HCT116 (cell line): ENCODE data around the gene PIK3C3. TPM values are rescaled to one million over a fixed set of nuclear protein-coding genes. Genes with fewer than 3 reads are reported as not detected.

Source experiments
- ATAC-seq: fragments of 200-7000 bp; cut with Tn5 transposase; 2 replicates; pipeline ENCODE4 v1.9.1; 2020; ENCODE audit warnings: mild to moderate bottlenecking, moderate library complexity
- BruUV-seq: library from RNA; stranded (reverse); fragments of 400-500 nt; replicated peaks from 2 replicates; lab custom pipeline; 2021; lab: Mats Ljungman, UMichigan
- CTCF ChIA-PET: fragments of 300-600 bp; sonication (Branson Sonifier 250); formaldehyde crosslinking; loops from one replicate; lab custom pipeline; 2021; ENCODE audit warnings: antibody characterized with exemption; lab: Charles Lee
- POLR2A ChIA-PET: fragments of 300-600, 350-600 bp; sonication (Branson Sonifier 250); formaldehyde crosslinking; loops from one replicate; lab custom pipeline; 2021; ENCODE audit warnings: antibody characterized with exemption; lab: Charles Lee
- RAD21 ChIA-PET, 2 experiments: fragments of 300-600 bp; sonication (Branson Sonifier 250); formaldehyde crosslinking; loops; one replicate each; lab custom pipeline; 2023; ENCODE audit warnings: low total read pairs in 2 of 2; ENCODE audit not compliant: uncharacterized antibody in 2 of 2, unreplicated experiment in 2 of 2, low non-redundant PET in 1 of 2; lab: Charles Lee
- DNase-seq: peaks from one replicate; pipeline ENCODE4 v3.0.0-alpha.2; 2010; ENCODE audit warnings: low read depth, low spot score
- H2AFZ ChIP-seq: fragments of 200-600 bp; shearing (Covaris generic), sonication (generic); 2 replicates; pipeline ENCODE4 v1.6.1; 2017; ENCODE audit warnings: low read depth, mixed run types, mixed read lengths, antibody characterized with exemption, low read length; ENCODE audit not compliant: poor library complexity, severe bottlenecking
- H3K27ac ChIP-seq: 2 replicates; pipeline ENCODE4 v1.5.1; 2012; ENCODE audit warnings: low read depth, low read length
- H3K27me3 ChIP-seq: fragments of 200-600 bp; sonication (generic); 2 replicates; pipeline ENCODE4 v1.6.1; 2016; ENCODE audit warnings: mixed run types, low read length, mixed read lengths; ENCODE audit not compliant: insufficient read depth
- H3K36me3 ChIP-seq, 2 experiments: fragments of 200-500 bp in 1 of 2; fragments of 200-600 bp in 1 of 2; sonication (Bioruptor generic) in 1 of 2; sonication (generic) in 1 of 2; 2 replicates each; pipeline versions ENCODE4 v1.5.1 to v1.6.1; 2014 to 2016; ENCODE audit warnings: low read length in 2 of 2, inconsistent platforms in 1 of 2, mixed read lengths in 1 of 2, mixed run types in 1 of 2; ENCODE audit not compliant: insufficient read depth in 2 of 2, control insufficient read depth in 1 of 2
- H3K4me1 ChIP-seq, 2 experiments: fragments of 200-600 bp in 1 of 2; sonication (generic) in 1 of 2; 2 replicates each; pipeline versions ENCODE4 v1.5.1 to v1.6.1; 2012 to 2017; ENCODE audit warnings: low read length in 2 of 2, inconsistent platforms in 1 of 2, mild to moderate bottlenecking in 1 of 2, mixed read lengths in 1 of 2, mixed run types in 1 of 2, moderate library complexity in 1 of 2; ENCODE audit not compliant: insufficient read depth in 2 of 2, control insufficient read depth in 1 of 2
- H3K4me2 ChIP-seq: fragments of 200-600 bp; sonication (generic); 2 replicates; pipeline ENCODE4 v1.6.1; 2017; ENCODE audit warnings: mixed run types, low read length, mixed read lengths
- H3K4me3 ChIP-seq, 2 experiments: fragments of 200-600 bp in 1 of 2; sonication (generic) in 1 of 2; replicated peaks in 1 of 2; 2 replicates each; pipeline ENCODE4 v1.5.1; 2011 to 2016; ENCODE audit warnings: low read length in 2 of 2, control low read depth in 1 of 2, low read depth in 1 of 2, mild to moderate bottlenecking in 1 of 2, mixed read lengths in 1 of 2, mixed run types in 1 of 2
- H3K79me2 ChIP-seq: fragments of 200-600 bp; sonication (generic); 2 replicates; pipeline ENCODE4 v1.6.1; 2017; ENCODE audit warnings: mild to moderate bottlenecking, mixed run types, low read length, moderate library complexity, mixed read lengths; ENCODE audit not compliant: insufficient read depth
- H3K9ac ChIP-seq: fragments of 200-600 bp; sonication (generic); 2 replicates; pipeline ENCODE4 v1.6.1; 2016; ENCODE audit warnings: low read length, mixed read lengths
- H3K9me2 ChIP-seq: fragments of 200-600 bp; sonication (generic), shearing (Covaris generic); 2 replicates; pipeline ENCODE4 v1.6.1; 2017; ENCODE audit warnings: mixed run types, mild to moderate bottlenecking, moderate library complexity; ENCODE audit not compliant: insufficient read depth
- H3K9me3 ChIP-seq, 2 experiments: fragments of 200-500 bp in 1 of 2; fragments of 200-600 bp in 1 of 2; sonication (Bioruptor generic) in 1 of 2; sonication (generic) in 1 of 2; 2 replicates each; pipeline ENCODE4 v1.6.1; 2014 to 2017; ENCODE audit warnings: low read length in 2 of 2, mixed read lengths in 2 of 2, inconsistent platforms in 1 of 2, low read depth in 1 of 2, mild to moderate bottlenecking in 1 of 2, mixed run types in 1 of 2, moderate library complexity in 1 of 2; ENCODE audit not compliant: control insufficient read depth in 1 of 2, insufficient read depth in 1 of 2
- H4K20me1 ChIP-seq: fragments of 200-600 bp; sonication (generic), shearing (Covaris generic); 2 replicates; pipeline ENCODE4 v1.6.1; 2017; ENCODE audit warnings: mixed run types, mild to moderate bottlenecking, moderate library complexity; ENCODE audit not compliant: insufficient read depth
- ATF3 ChIP-seq: IDR thresholded peaks from 2 replicates; pipeline ENCODE4 v1.6.1; 2012
- CBX3 ChIP-seq: IDR thresholded peaks from 2 replicates; pipeline ENCODE4 v1.6.1; 2012; ENCODE audit warnings: low read depth
- CEBPB ChIP-seq: IDR thresholded peaks from 2 replicates; pipeline ENCODE4 v1.6.1; 2012; ENCODE audit warnings: low read depth
- CTCF ChIP-seq, 3 experiments: fragments of 200-600 bp in 1 of 3; sonication (generic) in 1 of 3; IDR thresholded peaks in 2 of 3; conservative IDR thresholded peaks in 1 of 3; 2 replicates each; pipeline ENCODE4 v1.5.1; 2012 to 2017; ENCODE audit warnings: low read depth in 2 of 3, low read length in 2 of 3, antibody characterized with exemption in 1 of 3, borderline replicate concordance in 1 of 3, control low read depth in 1 of 3, mild to moderate bottlenecking in 1 of 3, mixed read lengths in 1 of 3, mixed run types in 1 of 3, moderate library complexity in 1 of 3; ENCODE audit not compliant: insufficient read depth in 1 of 3
- EGR1 ChIP-seq: IDR thresholded peaks from 2 replicates; pipeline ENCODE4 v1.6.1; 2012; ENCODE audit warnings: low read depth
- EZH2 ChIP-seq: fragments of 200-600 bp; sonication (generic); IDR thresholded peaks from 2 replicates; pipeline ENCODE4 v1.6.1; 2017; ENCODE audit warnings: antibody characterized with exemption, mixed run types
- EZH2phosphoT487 ChIP-seq: fragments of 200-600 bp; IDR thresholded peaks from 2 replicates; pipeline ENCODE4 v1.6.1; 2018; ENCODE audit warnings: antibody characterized with exemption, borderline replicate concordance
- JUND ChIP-seq: IDR thresholded peaks from 2 replicates; pipeline ENCODE4 v1.6.1; 2012
- POLR2A ChIP-seq: IDR thresholded peaks from 2 replicates; pipeline ENCODE4 v1.7.0; 2011; ENCODE audit warnings: borderline replicate concordance; ENCODE audit not compliant: insufficient read depth, insufficient read length; ENCODE audit errors: extremely low read depth
- POLR2AphosphoS5 ChIP-seq: IDR thresholded peaks from 2 replicates; pipeline ENCODE4 v1.6.1; 2011; ENCODE audit warnings: mild to moderate bottlenecking, low read depth, low read length, moderate library complexity
- RAD21 ChIP-seq: IDR thresholded peaks from 2 replicates; pipeline ENCODE4 v1.6.1; 2012; ENCODE audit warnings: low read depth, mild to moderate bottlenecking
- REST ChIP-seq: IDR thresholded peaks from 2 replicates; pipeline ENCODE4 v1.6.1; 2012; ENCODE audit warnings: low read depth
- SIN3A ChIP-seq: IDR thresholded peaks from 2 replicates; pipeline ENCODE4 v1.6.1; 2012; ENCODE audit warnings: low read depth
- SP1 ChIP-seq: IDR thresholded peaks from 2 replicates; pipeline ENCODE4 v1.6.1; 2012; ENCODE audit warnings: low read depth
- SRF ChIP-seq: IDR thresholded peaks from 2 replicates; pipeline ENCODE4 v1.6.1; 2012; ENCODE audit warnings: low read depth
- YY1 ChIP-seq: IDR thresholded peaks from 2 replicates; pipeline ENCODE4 v1.6.1; 2011; ENCODE audit warnings: low read length, low read depth, moderate library complexity, mild to moderate bottlenecking; ENCODE audit not compliant: insufficient replicate concordance; ENCODE audit errors: extremely low read depth
- ZBTB33 ChIP-seq: IDR thresholded peaks from 2 replicates; pipeline ENCODE4 v1.6.1; 2011; ENCODE audit warnings: mild to moderate bottlenecking, low read length, moderate library complexity; ENCODE audit not compliant: insufficient replicate concordance; ENCODE audit errors: extremely low read depth
- ZFX ChIP-seq: fragments of 450-650 bp; IDR thresholded peaks from 2 replicates; pipeline ENCODE4 v1.6.1; 2017
- ZNF274 ChIP-seq: fragments of 200-500 bp; sonication (Bioruptor generic); IDR thresholded peaks from 2 replicates; pipeline ENCODE4 v1.6.1; 2014; ENCODE audit warnings: mild to moderate bottlenecking, low read depth, low read length, inconsistent platforms
- intact Hi-C: fragments of 100-400 bp; cut with micrococcal nuclease; formaldehyde crosslinking; loops from 2 replicates; pipeline ENCODE4 v1.10.0; 2022
- total RNA-seq: library from RNA; stranded (reverse); gene quantifications from one replicate; pipeline ENCODE4 v1.2.1, GENCODE V29; 2021; ENCODE audit not compliant: unreplicated experiment

Gene PIK3C3
- total RNA-seq, 1 experiment from 2014 or later: 40.4 TPM

GRCh38 chr18:42025974-42026625 lies 71.1 kb downstream of the PIK3C3 start:
- Histone ChIP-seq H4K20me1 (no peaks in the 10 kb centered on the region), H3K79me2 (no peaks in the 10 kb centered on the region), H3K4me1 (no peaks in the 10 kb centered on the region), H3K9ac (no peak overlapping the region), H3K27me3 (no peaks in the 10 kb centered on the region), H2AFZ (no peak overlapping the region), H3K9me2 (no peaks in the 10 kb centered on the region), H3K4me3 (no peak overlapping the region), H3K4me2 (no peak overlapping the region), H3K36me3 (peaks cover 0 to 7% of the 10 kb centered on the region in 2 experiments; a peak in 2 of 4 replicates), H3K9me3 (no peaks in the 10 kb centered on the region), H3K27ac (no peak overlapping the region)
- ATAC-seq: no peak
- ChIA-PET POLR2A (no interaction called here), CTCF (interaction anchor here (3.4 kb wide), 1 partner anchor 27 kb away, joined by 18 read pairs; no protein-coding TSS in a partner anchor), RAD21 (no interaction called here)
- no TSS peak for BruUV-seq
- no peak for TF ChIP-seq ZFX
- TF ChIP-seq CBX3: no peak
- no peak for TF ChIP-seq ZBTB33
- TF ChIP-seq JUND: no peak
- no peak for TF ChIP-seq YY1
- no peak for TF ChIP-seq CEBPB
- no peak for TF ChIP-seq SP1
- no peak for TF ChIP-seq POLR2A
- no peak for TF ChIP-seq CTCF (IDR thresholded peaks at IDR 0.05 in 2 of 3, conservative IDR thresholded peaks at IDR 0.05 in 1 of 3; ENCODE audit: borderline replicate concordance in 1 of 3, insufficient read depth in 1 of 3, low read depth in 2 of 3, low read length in 2 of 3)
- no peak for TF ChIP-seq EZH2phosphoT487
- TF ChIP-seq REST: no peak
- no peak for TF ChIP-seq ATF3
- no peak for TF ChIP-seq ZNF274
- TF ChIP-seq EZH2: no peak
- no peak for TF ChIP-seq SRF
- TF ChIP-seq RAD21: no peak
- no peak for TF ChIP-seq EGR1
- no peak for TF ChIP-seq POLR2AphosphoS5
- no peak for TF ChIP-seq SIN3A
- DNase-seq: no peak
- intact Hi-C loops: loop anchor here (5.0 kb wide), 1 partner anchor 1571 kb away; no protein-coding TSS in a partner anchor
